IPS DF 4.7 (cell line): Measurements from ENCODE around the gene GIMAP7.
"Not testable (repeated sequence)": the region's sequence is repeated elsewhere in the genome, so short reads cannot be mapped to it uniquely, and the experiment has no call there.

Experiments
- DNase-seq: peaks from one replicate; pipeline ENCODE4 v3.0.0-alpha.2; 2013; ENCODE audit warnings: low spot score; ENCODE audit errors: extremely low read depth

The GIMAP7 gene

GRCh38 chr7:150514748-150515222 lies at the start of gene GIMAP7:
Gene GIMAP7, plus strand, starts transcription at chr7:150514872. Its CDS starts 5,103 bp downstream, at chr7:150519975.
- no peak for DNase-seq

- no peak for DNase-seq
These were observed 49.7 kb upstream of the GIMAP7 start for GRCh38 chr7:150464962-150465361.

- DNase-seq = no peak
These were observed 49.3 kb upstream of the GIMAP7 start for GRCh38 chr7:150465414-150465813.

- DNase-seq = no peak
These were observed 48.2 kb upstream of the GIMAP7 start for GRCh38 chr7:150466477-150466876.

GRCh38 chr7:150468241-150468640 lies 46.4 kb upstream of the GIMAP7 start:
- no peak for DNase-seq

GRCh38 chr7:150471886-150472285 lies 42.8 kb upstream of the GIMAP7 start:
- DNase-seq = no peak

GRCh38 chr7:150473902-150474301 lies 40.8 kb upstream of the GIMAP7 start:
- no peak for DNase-seq

- no peak for DNase-seq
These were observed 38.4 kb upstream of the GIMAP7 start for GRCh38 chr7:150476285-150476684.

GRCh38 chr7:150476819-150477631 lies 37.6 kb upstream of the GIMAP7 start:
- DNase-seq = no peak

- no peak for DNase-seq
These were observed 35.5 kb upstream of the GIMAP7 start for GRCh38 chr7:150479023-150479716.

GRCh38 chr7:150481186-150481920 lies 33.3 kb upstream of the GIMAP7 start:
- no peak for DNase-seq

GRCh38 chr7:150481922-150482321 lies 32.8 kb upstream of the GIMAP7 start:
- DNase-seq = no peak

GRCh38 chr7:150483514-150483913 lies 31.2 kb upstream of the GIMAP7 start:
- not testable (repeated sequence) for DNase-seq

- not testable (repeated sequence) for DNase-seq
These were observed 30.6 kb upstream of the GIMAP7 start for GRCh38 chr7:150484071-150484470.

- DNase-seq = no peak
These were observed 27.0 kb upstream of the GIMAP7 start for GRCh38 chr7:150487625-150488024.

GRCh38 chr7:150489782-150490181 lies 24.9 kb upstream of the GIMAP7 start:
- no peak for DNase-seq

- DNase-seq = not testable (repeated sequence)
These were observed 21.2 kb upstream of the GIMAP7 start for GRCh38 chr7:150493442-150493841.

GRCh38 chr7:150502519-150502918 lies 12.2 kb upstream of the GIMAP7 start:
- no peak for DNase-seq

GRCh38 chr7:150503155-150503554 lies 11.5 kb upstream of the GIMAP7 start:
- no peak for DNase-seq

GRCh38 chr7:150503581-150503980 lies 11.1 kb upstream of the GIMAP7 start:
- DNase-seq = no peak

GRCh38 chr7:150507947-150508602 lies 6.6 kb upstream of the GIMAP7 start:
- DNase-seq = no peak
